GM18873 (cell line): ENCODE data around the gene MGAT5.

Experiments
- ATAC-seq: cut with Tn5 transposase; IDR thresholded peaks from one replicate; pipeline ENCODE4 v1.9.1; 2021; ENCODE audit warnings: mild to moderate bottlenecking, moderate library complexity, moderate number of reproducible peaks; ENCODE audit not compliant: unreplicated experiment, low FRiP score

MGAT5 gene

GRCh38 chr2:134230885-134231284 is 23.0 kb upstream of the MGAT5 start:
- no peak for ATAC-seq

- peak; percentile 17 for ATAC-seq
These were observed 22.4 kb upstream of the MGAT5 start for GRCh38 chr2:134231301-134231964.

DNA sequence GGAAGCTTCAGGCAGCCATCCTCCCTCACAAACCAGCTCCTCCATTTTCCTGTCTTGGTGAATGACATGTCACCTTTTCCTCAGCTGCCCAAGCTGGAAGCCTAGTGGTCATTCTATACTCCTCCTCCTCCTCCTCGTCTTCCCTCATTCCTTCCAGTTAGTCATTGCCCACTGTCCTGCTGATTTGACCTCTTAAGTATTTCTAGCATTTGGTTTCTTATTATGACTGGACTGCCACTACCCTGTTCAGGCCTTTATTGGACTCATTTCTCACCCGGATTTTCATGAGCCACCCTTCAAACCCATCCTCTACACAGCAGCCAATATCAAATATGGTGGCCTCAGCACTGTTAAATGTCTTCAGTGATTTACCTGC is 21.9 kb upstream of the MGAT5 start:
- ATAC-seq: peak; percentile 37

DNA sequence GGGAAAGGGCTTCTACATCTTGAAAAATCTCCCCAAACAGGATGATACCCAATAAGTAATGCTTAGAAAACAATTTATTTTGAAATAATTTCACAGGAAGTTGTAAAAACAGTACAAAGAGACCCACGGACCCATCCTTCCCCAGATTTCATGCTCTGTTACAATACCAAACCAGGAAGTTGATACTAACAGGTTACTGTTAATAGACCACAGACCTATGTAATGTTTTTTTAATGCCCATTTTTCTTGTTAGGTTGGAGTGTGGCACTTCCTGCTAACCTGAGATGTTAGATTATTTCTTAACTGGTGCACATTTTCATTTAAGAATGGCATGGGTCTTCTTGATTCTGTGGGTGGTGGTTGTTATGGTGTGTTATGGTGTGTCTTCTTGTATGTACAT is 21.4 kb upstream of the MGAT5 start:
- ATAC-seq: peak; percentile 22

DNA sequence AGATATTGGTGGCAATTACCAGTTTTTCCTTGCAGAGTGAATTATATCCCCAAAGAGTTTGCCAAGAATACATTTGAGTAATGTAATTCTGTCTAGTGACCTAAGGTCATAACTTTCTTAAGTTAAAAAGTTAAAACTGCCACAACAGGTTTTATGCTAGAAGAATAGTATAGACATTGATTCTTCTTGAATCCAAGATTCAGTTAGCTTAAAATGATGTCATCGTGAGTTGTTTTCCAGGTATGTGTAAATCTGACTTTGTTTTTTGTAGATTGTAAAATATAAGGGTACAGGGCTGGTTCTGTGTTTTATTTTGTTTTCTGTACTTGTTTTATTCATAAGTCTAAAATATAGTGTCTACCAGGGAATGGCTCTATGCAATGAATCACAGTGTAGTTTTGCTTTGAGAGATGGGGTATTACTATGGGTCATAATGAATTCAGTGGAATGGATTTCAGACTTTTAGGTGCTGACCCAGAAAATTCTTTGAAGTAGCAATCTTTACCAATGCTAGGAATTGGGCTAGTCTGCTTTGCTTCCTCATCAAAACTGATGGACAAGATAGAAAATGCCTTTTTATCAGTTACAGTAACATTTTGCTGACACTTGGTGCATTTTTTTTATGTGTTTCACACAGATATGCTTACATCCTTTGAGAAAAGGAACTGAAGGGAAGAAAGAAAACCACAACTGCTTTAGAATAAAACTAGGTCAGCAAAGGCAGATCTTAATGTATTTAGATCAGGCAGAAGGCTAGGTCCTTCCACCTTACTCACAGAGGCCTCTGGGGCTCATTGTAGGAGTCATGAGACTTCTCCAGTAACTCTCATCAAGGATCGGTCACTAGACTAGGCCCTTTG is 20.8 kb upstream of the MGAT5 start:
- peak; percentile 30 for ATAC-seq

DNA sequence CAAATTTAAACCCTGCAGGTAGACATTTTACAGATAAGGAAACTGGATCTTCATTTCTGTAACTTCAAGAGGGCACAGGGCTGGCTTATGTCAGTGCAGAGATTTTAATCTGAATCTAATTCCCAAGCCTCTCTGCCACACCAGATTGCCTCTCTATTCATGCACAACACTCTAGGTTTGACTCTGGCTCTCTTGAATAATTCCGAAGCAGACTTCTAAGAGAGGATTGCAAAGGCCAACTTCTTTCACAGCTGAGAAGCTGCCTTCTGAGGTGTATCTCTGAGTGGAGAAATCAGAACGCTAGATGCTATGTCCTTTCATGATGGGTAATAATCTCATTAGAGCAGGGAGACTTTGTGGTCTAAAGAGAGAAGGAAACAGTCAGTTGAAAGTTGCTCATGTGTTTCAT is 20.1 kb upstream of the MGAT5 start:
- peak; percentile 37 for ATAC-seq

GRCh38 chr2:134234535-134234934 is 19.3 kb upstream of the MGAT5 start:
- ATAC-seq: no peak

DNA sequence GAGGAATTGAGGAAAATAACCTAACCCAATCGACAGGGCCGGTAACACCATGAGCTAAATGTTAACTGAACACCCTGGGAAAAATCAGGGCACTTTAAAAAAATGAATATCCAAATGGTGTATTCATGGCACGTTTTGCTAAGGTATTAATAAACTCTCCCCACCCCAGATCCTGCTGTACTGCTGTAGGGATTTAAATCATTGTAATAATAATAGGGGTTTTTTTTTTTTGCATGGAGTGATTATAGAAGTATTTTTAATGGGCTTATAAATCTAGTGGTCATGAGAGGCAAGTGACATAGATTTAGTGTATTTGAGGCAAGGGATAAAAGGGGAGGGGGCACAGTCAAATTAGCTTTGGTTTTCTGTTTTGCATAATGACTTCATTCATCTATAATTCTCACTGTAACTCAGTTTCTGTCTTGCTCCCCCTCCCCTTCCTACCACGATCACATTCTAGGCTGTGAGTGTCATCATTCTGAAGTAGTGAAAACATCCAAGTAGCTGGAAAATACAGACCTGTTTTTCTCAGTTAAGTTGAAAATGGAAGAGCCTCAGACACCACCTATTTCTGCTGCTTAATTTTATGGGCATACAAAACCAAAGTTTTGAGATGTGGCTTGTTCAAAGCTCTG is 18.2 kb upstream of the MGAT5 start:
- ATAC-seq: no peak

GRCh38 chr2:134238371-134238770 is 15.5 kb upstream of the MGAT5 start:
- no peak for ATAC-seq

- no peak for ATAC-seq
These were observed 13.8 kb upstream of the MGAT5 start for GRCh38 chr2:134240061-134240460.

DNA sequence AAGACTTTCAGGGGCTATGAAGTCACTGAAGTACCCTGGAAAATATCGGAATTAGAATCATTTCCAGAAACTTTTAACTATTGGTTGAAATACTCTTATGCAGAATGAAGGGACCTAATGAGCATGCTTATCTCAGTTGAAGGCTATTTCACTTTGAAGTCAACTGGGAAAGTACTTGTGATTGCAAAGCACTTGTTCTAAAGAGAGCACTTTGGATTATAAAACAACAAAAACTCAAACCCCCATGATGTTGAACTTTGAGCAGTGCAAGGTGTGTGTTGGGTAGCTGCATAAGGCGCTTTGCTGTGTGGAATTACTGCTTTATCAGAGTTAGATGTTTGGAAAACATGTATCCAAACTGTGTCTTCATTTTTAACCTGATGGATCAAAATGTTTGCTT is 12.0 kb upstream of the MGAT5 start:
- no peak for ATAC-seq

DNA sequence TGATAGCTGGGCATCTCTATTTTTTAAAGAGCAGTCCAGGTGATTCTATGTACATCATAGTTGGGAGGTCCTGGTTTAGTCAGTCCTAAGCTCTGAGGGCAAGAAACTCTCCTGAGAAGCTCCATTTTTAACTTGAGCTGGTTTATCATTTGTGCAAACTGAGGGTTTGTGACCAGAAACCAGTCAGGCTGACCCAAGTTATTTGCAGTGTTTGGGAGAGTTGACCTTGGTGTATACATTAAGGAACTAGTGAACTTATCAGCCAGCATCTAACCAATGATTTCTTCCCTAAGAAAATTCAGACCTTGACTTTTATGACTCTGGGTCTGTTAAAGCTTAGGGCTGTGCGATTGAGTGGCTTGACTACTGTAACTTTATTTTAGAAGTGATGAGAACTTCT is 10.6 kb upstream of the MGAT5 start:
- no peak for ATAC-seq

DNA sequence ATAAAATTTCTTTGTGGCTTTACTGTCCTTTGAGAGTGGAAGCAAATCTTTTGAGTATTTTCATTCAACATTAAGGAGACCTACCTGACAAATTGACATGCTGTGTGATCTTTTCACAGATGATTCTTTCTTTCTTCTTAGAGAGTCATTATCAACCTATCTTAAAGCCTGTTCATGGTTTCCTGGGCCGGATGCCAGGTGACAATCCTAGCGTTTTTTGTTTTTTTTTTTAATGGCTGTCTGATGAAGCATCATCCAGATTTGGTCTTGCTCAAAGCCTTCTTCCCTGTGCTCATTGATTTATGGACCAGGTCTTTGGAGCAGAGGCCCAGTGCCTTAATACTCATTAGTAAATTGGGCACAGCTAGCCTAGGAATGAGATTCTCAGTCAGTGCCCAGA is 9.8 kb upstream of the MGAT5 start:
- no peak for ATAC-seq

DNA sequence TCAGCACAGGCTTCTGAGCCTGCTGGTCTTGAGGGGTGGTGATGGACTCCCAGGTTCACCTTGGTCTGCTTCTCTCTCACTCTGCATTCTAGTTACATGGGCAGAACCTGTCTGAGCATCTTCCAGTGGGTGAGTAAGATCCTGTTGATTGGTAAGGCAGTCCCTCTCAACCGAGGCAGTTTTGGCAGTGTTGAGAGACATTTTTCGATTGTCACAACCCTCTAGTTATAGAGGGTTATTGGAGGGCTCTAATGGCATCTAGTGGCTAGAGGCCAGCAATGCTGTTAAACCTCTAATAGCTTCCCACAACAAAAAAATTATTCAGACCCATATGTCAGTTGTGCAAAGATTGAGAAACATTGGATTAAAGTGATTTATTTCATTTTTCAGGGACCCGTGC is 9.3 kb upstream of the MGAT5 start:
- no peak for ATAC-seq

DNA sequence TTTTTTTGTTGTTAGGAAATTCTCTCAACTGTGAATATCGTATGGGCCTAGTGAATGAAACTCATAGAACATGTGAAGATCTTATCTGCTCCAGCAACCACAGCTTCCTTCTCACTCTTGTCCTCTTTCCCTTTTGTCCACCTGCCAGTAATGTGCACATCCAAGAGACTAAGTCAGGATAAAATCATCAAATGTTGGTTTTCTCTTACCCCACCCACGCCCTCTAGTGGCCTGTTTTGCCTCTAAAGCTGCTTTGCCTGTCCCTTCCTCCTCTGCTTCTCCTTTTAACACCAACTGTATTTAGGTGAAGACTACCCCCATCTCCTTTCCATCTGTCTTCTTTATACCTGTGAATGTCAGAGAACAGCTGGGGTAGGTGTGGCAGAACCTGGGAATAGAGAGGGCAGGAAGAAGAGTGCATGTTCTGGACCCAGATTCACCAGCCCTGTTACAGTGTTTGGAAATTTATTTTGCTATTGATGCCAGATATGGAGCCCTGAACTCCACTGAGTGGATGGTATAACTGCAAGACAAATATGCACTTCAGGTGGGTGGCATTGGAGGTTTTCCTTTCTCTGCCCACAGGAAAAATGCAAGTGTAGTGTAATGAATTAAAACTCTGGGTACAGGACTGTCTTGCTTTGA is 8.4 kb upstream of the MGAT5 start:
- ATAC-seq: no peak

DNA sequence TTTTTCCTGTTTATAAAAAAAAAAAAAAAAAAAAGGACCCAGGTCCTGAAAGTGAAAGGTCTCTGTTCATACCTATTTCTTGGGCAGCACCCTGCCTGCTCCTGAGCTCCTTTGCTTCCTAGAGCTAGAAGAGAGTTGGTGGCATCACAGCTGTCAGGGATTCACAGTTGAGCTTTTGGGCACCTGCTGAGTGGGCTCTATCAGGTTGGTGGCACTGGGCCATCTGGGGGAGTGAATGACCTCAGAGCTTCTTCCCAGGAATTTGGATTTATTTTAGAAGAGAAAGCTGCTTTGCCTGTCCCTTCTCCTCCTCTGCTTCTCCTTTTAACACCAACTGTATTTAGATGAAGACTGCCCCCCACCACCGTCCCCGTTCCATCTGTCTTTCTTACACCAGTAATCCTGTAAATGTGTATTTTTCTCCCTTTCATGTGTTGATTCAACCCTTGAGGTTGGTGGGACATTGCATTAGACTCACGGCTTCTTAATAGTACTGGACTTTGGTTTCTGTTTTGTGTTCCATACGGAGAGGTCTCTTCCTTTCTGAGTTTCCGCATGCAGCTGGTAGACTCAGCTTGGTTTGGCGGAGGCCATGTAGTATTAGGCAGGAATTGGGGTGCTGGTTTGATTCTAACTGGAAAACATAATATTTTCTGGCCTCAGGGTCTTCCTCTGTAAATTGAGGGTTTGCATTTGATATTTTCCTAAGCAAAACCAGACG is 7.6 kb upstream of the MGAT5 start:
- ATAC-seq: no peak

DNA sequence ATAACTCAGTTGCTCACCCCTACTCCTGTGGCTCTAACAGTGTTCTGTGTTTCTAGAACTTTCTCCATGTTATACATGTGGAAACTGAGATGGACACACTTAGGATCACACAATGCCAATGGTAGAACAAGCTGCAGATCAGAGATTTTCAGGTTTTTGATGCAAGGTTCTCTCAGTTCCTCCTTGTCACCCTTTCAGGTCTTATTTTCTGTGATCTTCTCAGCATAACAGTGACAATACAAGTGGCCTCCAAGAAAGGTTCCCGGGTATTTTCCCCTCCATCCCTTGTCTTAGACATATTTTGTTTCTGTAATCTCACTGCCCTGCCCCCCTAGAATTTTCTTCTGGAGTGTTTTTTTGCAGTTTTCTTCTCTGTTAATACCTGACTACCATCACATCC is 6.2 kb upstream of the MGAT5 start:
- peak; percentile 51 for ATAC-seq

DNA sequence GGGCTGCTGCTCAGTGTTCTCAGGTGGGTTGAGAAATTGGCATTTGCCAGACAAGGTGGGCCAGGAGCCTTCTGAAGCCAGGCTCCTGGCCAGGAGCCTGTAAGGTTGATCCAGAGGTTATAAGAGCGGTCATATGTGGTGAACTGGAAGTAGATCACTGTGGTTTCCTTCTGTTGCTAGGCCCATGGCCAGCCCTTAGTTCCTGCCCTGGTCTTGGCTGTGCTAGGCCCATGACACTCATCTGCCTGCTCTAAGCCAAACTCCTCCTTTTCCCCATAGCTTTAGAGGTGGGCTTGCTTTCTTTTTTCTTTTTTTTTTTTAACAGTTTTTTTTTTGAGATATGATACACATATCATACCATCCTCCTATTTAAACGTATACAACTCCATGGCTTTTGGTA is 5.0 kb upstream of the MGAT5 start:
- no peak for ATAC-seq

GRCh38 chr2:134249755-134250154 is 4.1 kb upstream of the MGAT5 start:
- no peak for ATAC-seq

DNA sequence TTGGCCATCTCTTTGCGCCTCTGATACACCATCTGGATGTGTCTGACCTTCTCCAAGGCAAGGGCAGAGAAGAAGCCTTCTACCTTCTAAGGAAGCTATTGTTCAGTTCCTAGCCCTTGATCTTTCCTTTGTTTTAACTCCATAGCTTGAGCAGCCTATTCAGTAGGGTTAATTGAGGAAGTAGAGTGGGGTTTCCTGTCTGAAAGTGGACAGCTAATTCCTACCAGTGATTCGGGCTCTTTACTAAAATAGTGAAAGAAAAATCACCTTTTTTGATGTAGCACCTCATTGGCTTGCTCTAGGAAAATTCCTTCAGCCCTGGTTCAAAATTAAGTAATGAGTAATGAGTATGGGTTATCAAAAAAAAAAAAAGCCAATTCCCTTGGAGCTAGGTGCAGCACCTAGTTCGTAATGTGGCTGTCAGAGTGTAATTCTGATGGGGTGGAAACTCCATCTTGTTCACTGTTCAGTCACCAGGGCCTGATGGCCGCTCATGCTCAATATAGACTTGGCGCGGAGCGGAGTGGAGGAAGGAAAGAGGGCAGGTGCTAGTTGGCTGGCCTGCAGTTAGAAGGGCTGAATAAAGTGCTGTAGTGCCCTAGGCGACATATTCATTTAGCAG is 2.9 kb upstream of the MGAT5 start:
- no peak for ATAC-seq
